HL-60 (cell line): ENCODE measurements around the gene PPP1R14C.

Experiments used
- DNase-seq, 2 experiments: peaks; one replicate each; pipeline ENCODE4 v3.0.0-alpha.2; 2010 to 2020; ENCODE audit warnings: low read depth in 1 of 2, low spot score in 1 of 2
- H3K27ac ChIP-seq: fragments of 250-450 bp; sonication (Bioruptor Pico); replicated peaks from 2 replicates; pipeline ENCODE4 v1.5.1; 2020; ENCODE audit warnings: mild to moderate bottlenecking, moderate library complexity
- H3K27me3 ChIP-seq: fragments of 250-450 bp; sonication (Bioruptor Pico); 2 replicates; pipeline ENCODE4 v1.5.1; 2021; ENCODE audit warnings: mild to moderate bottlenecking, moderate library complexity; ENCODE audit not compliant: insufficient read depth, poor library complexity, severe bottlenecking
- H3K4me3 ChIP-seq: replicated peaks from 2 replicates; pipeline ENCODE4 v1.5.1; 2011; ENCODE audit warnings: mild to moderate bottlenecking, control low read depth, low read length; ENCODE audit not compliant: insufficient read depth
- GABPA ChIP-seq: IDR thresholded peaks from 2 replicates; pipeline ENCODE4 v1.6.1; 2012; ENCODE audit warnings: low read depth
- POLR2AphosphoS5 ChIP-seq: IDR thresholded peaks from 2 replicates; pipeline ENCODE4 v1.6.1; 2012; ENCODE audit warnings: low read depth
- SPI1 ChIP-seq: IDR thresholded peaks from 2 replicates; pipeline ENCODE4 v1.6.1; 2012; ENCODE audit warnings: low read depth, mild to moderate bottlenecking, borderline replicate concordance
- TF ChIP-seq, protein P1 (sequence below): IDR thresholded peaks from 2 replicates; pipeline ENCODE4 v1.6.1; 2012; ENCODE audit warnings: low read depth; ENCODE audit not compliant: insufficient replicate concordance
- TF ChIP-seq, protein P2 (sequence below): IDR thresholded peaks from one replicate; pipeline ENCODE4 v1.5.1; 2011; ENCODE audit warnings: low read length, control low read depth, inconsistent platforms; ENCODE audit not compliant: insufficient read depth

PPP1R14C gene

DNA sequence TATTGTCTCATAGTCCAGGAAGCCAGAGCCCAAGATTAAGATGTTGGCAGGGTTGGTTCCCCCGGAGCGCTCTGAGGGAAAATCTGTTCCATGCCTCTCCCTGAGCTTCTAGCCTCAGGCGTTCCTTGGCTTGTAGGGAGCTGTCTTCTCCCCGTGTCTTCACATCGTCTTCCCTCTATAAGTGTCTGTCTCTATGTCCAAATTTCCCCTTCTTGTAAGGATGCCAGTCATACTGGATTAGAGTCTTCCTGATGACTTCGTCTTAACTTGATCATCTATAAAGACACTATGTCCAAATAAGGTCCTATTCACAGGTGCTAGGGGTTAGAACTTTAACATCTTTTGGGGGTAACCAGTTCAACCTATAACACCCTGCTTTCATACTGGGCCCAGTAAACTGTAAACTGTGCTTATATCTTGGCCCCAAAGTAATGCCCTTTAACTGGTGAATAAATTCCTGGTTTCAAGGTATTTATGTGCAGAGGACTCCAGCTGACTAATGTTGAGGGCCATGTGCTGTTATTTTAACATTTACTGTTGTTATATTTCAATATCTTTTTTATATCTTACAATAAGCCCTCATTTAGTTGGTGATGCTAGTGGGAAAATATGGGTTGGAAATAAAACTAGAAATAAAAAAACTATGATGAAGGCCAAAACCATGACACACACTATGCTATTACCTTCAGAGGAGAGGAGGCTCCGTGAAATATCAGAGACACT, 124.3 kb downstream of the PPP1R14C start:
- DNase-seq, result no peak
- no peak for TF ChIP-seq SPI1
- no peak for TF ChIP-seq POLR2AphosphoS5
- TF ChIP-seq, protein P1, sequence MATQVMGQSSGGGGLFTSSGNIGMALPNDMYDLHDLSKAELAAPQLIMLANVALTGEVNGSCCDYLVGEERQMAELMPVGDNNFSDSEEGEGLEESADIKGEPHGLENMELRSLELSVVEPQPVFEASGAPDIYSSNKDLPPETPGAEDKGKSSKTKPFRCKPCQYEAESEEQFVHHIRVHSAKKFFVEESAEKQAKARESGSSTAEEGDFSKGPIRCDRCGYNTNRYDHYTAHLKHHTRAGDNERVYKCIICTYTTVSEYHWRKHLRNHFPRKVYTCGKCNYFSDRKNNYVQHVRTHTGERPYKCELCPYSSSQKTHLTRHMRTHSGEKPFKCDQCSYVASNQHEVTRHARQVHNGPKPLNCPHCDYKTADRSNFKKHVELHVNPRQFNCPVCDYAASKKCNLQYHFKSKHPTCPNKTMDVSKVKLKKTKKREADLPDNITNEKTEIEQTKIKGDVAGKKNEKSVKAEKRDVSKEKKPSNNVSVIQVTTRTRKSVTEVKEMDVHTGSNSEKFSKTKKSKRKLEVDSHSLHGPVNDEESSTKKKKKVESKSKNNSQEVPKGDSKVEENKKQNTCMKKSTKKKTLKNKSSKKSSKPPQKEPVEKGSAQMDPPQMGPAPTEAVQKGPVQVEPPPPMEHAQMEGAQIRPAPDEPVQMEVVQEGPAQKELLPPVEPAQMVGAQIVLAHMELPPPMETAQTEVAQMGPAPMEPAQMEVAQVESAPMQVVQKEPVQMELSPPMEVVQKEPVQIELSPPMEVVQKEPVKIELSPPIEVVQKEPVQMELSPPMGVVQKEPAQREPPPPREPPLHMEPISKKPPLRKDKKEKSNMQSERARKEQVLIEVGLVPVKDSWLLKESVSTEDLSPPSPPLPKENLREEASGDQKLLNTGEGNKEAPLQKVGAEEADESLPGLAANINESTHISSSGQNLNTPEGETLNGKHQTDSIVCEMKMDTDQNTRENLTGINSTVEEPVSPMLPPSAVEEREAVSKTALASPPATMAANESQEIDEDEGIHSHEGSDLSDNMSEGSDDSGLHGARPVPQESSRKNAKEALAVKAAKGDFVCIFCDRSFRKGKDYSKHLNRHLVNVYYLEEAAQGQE, result no peak
- no peak for TF ChIP-seq GABPA
- TF ChIP-seq, protein P2, sequence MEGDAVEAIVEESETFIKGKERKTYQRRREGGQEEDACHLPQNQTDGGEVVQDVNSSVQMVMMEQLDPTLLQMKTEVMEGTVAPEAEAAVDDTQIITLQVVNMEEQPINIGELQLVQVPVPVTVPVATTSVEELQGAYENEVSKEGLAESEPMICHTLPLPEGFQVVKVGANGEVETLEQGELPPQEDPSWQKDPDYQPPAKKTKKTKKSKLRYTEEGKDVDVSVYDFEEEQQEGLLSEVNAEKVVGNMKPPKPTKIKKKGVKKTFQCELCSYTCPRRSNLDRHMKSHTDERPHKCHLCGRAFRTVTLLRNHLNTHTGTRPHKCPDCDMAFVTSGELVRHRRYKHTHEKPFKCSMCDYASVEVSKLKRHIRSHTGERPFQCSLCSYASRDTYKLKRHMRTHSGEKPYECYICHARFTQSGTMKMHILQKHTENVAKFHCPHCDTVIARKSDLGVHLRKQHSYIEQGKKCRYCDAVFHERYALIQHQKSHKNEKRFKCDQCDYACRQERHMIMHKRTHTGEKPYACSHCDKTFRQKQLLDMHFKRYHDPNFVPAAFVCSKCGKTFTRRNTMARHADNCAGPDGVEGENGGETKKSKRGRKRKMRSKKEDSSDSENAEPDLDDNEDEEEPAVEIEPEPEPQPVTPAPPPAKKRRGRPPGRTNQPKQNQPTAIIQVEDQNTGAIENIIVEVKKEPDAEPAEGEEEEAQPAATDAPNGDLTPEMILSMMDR, result no peak
- H3K27me3 ChIP-seq, result no peaks in the 10 kb centered on the region
- H3K4me3 ChIP-seq, result no peak overlapping the region
- no peak overlapping the region for H3K27ac ChIP-seq

DNA sequence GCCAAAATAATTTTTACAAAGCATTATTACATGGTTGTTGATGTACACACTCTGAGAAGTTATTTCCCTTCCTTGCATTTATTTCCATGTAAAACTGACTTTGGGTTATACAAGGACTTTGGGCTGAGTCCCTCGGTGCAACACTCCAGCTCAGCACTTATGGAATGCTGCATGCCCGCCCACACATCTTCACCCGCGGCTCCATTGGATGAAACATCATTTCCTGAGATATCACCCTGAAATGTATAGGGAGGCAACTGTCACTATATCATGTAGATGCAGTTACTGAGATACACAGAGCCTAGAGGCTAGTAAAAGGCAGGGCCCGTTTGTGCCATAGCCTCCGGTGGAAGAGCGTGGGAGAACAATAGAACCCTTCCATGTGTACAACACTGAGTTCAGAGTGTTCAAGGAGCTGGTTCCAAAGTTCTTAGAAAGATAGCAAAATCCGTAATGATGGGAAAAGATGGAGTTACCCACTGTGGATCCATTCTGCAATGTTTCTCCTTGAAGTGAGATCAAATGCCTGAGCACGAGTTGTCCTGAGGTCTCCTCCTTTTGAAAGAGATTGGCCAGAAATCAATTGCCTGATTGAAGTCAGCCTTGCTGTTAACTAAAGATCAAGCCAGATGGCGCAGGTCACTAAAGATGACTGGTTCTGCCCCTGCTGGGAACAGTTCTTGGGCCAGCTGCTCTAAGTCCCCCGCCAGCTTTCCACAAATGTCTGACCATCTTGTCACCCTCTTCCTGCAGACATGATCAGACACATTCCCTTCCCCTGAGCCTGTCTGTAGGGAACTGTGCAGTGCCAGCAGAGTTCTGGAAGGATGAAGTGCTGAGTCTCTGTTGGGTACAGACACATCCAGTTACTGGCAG, 125.1 kb downstream of the PPP1R14C start:
- TF ChIP-seq POLR2AphosphoS5, result no peak
- TF ChIP-seq, protein P1, result no peak
- TF ChIP-seq, protein P2, result no peak
- no peak overlapping the region for H3K4me3 ChIP-seq
- H3K27me3 ChIP-seq, result no peaks in the 10 kb centered on the region
- DNase-seq, result no peak
- H3K27ac ChIP-seq, result no peak overlapping the region

DNA sequence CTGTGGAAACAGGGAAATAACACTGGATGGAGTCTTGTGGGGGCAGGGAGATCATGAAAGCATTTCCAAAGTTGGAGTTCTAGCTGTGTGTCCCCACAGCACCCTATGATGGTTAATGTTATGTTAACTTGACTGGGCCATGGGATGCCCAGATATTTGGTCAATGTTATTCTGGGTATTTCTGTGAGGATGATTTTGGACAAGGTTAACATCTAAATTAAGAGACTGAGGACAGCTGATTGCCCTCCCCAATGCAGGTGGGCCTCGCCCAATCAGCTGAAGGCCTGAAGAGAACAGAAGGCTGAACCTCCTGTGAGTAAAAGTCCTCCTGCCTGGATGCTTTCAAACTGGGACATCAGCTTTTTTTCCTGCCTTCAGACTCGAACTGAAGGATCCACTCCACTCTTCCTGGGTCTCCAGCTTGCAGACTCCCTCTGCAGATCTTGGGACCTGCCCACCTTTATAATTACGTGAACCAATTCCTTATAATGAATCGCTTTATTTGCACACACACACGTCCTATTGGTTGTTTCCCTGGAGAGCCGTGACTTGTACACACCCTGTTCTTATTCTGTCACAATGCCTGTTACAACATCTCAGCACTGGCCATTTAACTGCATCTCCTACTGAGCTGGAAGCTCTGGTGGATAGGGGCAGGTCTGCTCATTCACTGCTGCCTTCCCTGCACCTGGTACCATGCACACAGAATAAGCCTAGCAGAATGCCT, 126.4 kb downstream of the PPP1R14C start:
- Histone ChIP-seq H3K27ac (no peak overlapping the region), H3K4me3 (no peak overlapping the region), H3K27me3 (no peaks in the 10 kb centered on the region)
- no peak for DNase-seq
- TF ChIP-seq, protein P2, result no peak
- no peak for TF ChIP-seq GABPA
- TF ChIP-seq, protein P1, result no peak
- no peak for TF ChIP-seq SPI1
- TF ChIP-seq POLR2AphosphoS5, result no peak
